PC-3 (cell line): ENCODE results near the gene ADAMTS4.

ENCODE experiments used
- EZH2 ChIP-seq: fragments of 300-600 bp; sonication (generic); IDR thresholded peaks from one replicate; pipeline ENCODE4 v1.6.1; 2017; ENCODE audit warnings: antibody characterized with exemption, mild to moderate bottlenecking, low read length; ENCODE audit not compliant: unreplicated experiment
- EZH2phosphoT487 ChIP-seq: fragments of 300-600 bp; sonication (generic); IDR thresholded peaks from 2 replicates; pipeline ENCODE4 v1.6.1; 2018; ENCODE audit warnings: mild to moderate bottlenecking, antibody characterized with exemption, low read length, borderline replicate concordance
- TF ChIP-seq, protein P1 (sequence below): fragments of 300-600 bp; sonication (generic); conservative IDR thresholded peaks from 2 replicates; pipeline ENCODE4 v1.5.1; 2017; ENCODE audit warnings: antibody characterized with exemption, low read depth, mild to moderate bottlenecking, low read length

DNA sequence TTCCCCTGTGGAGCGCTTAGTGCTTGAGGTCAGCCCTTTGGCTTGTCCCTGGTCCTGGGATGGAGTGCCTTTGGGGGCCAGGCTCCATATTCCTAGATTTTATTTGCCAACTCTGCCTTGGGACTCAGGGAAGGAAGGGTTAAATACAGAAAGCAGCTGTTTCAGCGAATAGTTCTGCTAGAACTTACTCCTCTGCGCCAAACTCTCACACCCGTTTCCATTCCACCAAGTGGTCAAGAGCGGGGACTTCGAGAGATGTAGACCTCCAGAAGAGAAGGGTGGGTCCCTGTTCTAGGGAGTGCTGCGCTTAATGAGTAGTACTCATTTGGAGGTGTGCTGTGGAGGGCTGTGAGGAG is 26.3 kb upstream of the ADAMTS4 start:
- TF ChIP-seq, protein P1, sequence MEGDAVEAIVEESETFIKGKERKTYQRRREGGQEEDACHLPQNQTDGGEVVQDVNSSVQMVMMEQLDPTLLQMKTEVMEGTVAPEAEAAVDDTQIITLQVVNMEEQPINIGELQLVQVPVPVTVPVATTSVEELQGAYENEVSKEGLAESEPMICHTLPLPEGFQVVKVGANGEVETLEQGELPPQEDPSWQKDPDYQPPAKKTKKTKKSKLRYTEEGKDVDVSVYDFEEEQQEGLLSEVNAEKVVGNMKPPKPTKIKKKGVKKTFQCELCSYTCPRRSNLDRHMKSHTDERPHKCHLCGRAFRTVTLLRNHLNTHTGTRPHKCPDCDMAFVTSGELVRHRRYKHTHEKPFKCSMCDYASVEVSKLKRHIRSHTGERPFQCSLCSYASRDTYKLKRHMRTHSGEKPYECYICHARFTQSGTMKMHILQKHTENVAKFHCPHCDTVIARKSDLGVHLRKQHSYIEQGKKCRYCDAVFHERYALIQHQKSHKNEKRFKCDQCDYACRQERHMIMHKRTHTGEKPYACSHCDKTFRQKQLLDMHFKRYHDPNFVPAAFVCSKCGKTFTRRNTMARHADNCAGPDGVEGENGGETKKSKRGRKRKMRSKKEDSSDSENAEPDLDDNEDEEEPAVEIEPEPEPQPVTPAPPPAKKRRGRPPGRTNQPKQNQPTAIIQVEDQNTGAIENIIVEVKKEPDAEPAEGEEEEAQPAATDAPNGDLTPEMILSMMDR = no peak
- TF ChIP-seq EZH2 = no peak
- TF ChIP-seq EZH2phosphoT487 = no peak
